Measurements from ENCODE around the gene FYCO1.

FYCO1 gene

DNA sequence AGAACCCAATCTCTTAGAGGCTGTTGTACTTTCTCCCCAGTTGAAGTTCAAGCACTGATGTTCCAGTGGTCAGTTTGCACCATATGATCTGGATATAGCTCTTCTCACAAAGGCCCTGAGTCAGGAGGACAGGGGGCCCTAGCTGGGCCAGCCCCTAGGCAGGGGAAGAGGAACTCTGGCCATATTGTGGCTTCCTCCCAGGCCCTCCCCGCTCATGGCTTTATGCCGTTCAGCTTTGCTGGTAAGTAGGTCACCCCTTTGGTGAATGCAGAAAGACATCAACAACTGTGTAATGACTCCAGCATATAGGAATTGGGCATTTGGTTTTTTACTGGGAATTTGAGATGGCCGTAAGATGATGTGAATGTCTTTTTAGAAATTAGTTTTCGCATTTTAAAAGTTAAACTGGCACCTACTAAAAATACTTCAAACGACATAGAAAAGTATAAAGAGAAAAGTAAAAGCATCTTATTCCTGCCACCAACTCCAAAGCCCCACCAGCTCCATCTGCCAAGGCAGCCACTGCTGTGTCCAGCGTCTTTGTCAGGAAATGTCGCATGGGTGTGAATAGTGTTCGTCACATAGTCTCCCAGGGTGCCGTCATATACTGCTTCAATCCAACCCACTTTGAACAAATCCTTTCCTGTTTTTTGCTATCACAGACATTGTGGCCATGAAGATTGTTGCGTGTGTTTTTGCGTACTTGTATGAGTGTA is 84.0 kb downstream of the FYCO1 start:
- no peak for DNase-seq

GRCh38 chr3:45910892-45911291 is 84.7 kb downstream of the FYCO1 start:
- peak in 1 of 2 experiments; percentile 1 for DNase-seq

DNA sequence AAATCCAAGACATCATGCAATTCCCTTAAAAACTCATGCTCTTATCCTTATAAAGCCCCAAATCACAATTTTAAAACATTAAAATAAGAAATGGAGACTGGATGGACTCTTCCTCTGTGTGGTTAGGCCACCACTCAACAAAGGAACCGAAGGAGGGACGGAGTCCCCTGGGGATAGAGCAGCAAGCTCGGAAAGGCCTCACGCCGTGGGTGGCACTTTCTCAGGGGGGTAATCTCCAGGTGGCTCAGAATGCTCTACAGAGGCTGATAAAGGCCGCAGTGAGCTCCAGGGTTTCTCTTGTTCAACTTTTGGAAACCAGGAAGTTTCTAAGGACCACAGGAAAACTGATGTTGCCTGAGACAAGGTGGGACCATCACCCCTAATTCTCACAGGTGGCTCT is 86.1 kb downstream of the FYCO1 start:
- no peak for DNase-seq

GRCh38 chr3:45908761-45909160 is 86.9 kb downstream of the FYCO1 start:
- DNase-seq = no peak

DNA sequence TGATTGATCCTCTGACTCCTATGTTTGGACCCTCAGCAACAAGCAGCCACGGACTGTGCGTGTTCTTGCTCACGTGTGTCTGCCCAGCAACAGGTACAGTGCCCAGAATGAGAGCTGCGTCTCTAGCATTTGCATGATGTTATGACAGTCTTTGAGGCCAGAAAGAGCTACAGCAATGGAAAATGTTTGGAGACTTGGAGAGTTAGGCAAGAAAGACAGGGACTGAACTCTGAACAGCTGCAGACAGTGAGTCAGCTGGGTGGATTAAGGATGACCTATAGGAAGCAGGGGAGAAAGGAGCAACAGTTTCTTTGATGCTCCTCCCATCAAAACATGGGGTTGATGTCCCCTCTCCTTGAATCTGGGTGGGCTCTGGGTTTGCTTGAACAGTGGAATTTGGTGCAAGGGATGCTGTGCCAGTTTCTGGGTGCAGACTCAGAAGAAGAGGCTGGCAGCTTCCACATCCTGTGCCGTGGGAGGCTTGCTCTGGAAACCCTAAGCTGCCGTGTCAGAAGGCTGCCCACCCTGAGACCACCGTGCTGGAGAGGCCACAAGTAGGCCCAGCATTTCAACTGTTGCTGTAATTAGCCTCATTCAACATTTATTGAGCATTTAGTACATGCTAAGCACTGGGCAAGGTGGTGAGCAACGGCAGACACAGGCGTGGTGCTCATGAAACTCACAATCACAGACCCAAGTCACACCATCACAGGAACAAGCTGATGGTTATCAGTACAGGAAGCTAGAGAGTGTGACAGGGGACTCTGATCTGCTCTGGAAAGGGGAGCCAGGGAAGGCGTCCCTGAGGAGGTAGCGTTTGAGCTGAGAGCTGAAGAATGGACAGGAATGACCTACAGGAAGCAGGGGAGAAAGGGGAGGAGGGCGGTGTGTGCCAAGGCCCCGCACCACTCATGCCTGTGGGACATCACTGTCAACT is 87.6 kb downstream of the FYCO1 start:
- no peak for DNase-seq

DNA sequence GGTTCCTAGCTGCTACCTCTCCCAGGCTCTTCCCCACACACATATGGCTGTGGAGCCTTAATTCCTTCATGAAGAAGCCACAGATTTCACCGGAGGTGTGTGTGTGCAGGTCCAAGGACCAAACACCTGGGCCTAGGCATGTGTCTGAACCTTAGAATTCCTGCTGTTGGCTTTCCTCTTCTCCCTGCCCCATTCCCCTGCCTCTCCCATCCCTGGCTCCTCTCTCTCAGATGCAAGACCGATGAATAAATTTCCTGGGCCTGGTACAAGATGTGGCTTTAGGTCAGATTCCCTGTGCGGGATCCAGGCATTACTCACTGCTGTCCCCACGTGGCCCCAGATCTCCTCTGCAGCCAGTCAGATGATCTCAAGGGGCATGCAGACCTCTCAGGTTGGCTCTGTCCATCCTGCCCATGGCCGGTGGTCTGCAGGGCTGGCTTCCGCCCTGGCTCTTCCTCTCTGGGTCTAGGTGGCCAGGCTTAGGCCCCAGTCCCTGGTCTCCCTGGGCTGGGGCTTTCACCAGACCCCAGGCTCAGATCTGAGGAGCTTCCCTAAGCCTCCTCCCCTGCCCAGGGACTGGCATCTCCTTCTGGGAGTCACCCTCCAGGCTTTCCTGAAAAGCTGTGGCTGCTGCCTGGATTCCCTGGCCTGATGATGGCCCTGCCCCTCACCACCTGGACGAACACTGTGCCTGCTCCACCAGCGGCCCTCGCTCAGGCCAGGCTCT is 88.8 kb downstream of the FYCO1 start:
- DNase-seq = no peak

DNA sequence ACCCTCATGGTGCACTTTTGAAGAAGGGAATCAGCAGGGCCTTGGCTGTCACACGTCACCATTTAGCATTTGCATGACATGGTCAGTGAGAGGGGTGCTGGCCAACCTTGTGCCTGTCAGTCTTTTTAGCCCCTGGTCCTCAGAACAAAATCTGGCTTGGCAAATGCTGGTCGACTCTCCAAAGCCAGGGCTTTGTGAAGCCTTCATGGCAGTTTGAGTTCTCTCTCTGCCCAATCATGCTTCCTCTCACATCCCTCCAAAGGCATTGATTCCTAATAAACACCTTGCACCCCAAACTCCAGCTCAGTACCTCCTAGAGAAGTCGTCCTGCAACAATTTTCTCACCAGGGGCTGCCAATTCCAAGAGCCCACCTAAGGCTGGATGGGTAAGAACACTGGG is 89.9 kb downstream of the FYCO1 start:
- no peak for DNase-seq

DNA sequence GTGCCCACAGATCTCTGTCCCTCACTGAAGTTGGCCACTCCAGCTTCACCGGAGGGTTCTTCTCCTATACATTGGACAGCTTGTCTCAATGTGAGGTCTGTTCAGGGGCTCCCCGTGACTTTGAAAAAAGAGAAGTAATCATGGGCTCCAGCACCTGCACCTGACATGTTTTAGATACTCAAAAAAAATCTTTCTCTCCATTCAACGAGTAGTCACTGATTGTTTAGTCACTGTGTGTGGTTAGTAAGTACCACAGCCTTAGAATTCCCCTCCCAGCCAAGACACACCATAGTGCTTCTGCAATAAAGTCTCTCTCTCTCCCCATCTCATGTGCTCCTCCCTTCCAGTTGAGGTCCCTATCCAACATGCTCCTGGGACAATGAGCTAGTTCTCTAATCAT is 90.7 kb downstream of the FYCO1 start:
- DNase-seq = no peak

DNA sequence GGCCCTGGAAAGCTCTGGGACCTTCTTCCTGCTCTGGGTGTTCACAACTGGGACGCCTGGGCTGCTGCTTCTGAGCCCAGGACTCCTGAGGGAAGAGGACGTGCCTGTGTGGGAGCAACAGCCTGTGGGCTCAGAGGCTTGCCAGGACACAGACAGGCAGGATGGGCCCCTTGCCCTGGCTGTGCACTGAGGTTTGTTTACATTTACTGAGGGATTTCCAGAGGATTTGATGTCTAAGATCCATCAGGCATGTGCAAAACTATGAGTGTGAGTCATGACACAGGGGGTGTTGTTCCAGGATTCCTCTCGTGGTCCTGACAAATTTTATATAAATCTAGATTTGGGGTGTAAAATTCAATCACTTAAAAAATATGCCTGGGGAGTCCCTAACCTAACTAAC is 98.7 kb downstream of the FYCO1 start:
- no peak for DNase-seq

GRCh38 chr3:45895686-45896468 is 99.7 kb downstream of the FYCO1 start:
- no peak for DNase-seq

GRCh38 chr3:45894015-45894414 is 101.6 kb downstream of the FYCO1 start:
- DNase-seq = no peak

GRCh38 chr3:45892161-45892560 is 103.5 kb downstream of the FYCO1 start:
- DNase-seq = no peak

- no peak for DNase-seq
Measured at GRCh38 chr3:45890405-45890804, 105.2 kb downstream of the FYCO1 start.

DNA sequence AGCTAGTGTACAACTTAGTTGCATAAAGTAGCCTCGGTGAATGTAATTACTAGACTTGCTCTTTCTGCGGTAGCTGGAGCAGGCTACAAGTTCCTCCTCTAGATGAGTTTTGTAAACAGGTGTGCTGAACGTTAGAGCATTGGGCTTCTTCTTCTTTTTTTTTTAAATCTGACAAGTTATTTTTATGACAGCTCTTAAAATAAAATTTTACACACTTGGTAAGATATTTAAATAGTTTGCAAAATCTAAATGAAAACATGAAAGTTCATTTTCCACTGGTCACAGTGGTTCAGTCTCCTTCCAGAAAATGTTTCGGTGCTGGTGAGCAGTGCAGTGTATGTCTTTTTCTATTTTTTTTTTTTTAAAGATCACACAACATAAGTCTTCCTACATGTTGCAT is 106.3 kb downstream of the FYCO1 start:
- no peak for DNase-seq

GRCh38 chr3:45887759-45888511 is 107.7 kb downstream of the FYCO1 start:
- no peak for DNase-seq

GRCh38 chr3:45887285-45887684 is 108.3 kb downstream of the FYCO1 start:
- DNase-seq = no peak

- no peak for DNase-seq
Measured at GRCh38 chr3:45885979-45886705, 109.5 kb downstream of the FYCO1 start, which contains the start of gene CCR9. CCR9 (plus strand) TSS chr3:45886543; CDS start chr3:45894934, 8,391 bp downstream.

DNA sequence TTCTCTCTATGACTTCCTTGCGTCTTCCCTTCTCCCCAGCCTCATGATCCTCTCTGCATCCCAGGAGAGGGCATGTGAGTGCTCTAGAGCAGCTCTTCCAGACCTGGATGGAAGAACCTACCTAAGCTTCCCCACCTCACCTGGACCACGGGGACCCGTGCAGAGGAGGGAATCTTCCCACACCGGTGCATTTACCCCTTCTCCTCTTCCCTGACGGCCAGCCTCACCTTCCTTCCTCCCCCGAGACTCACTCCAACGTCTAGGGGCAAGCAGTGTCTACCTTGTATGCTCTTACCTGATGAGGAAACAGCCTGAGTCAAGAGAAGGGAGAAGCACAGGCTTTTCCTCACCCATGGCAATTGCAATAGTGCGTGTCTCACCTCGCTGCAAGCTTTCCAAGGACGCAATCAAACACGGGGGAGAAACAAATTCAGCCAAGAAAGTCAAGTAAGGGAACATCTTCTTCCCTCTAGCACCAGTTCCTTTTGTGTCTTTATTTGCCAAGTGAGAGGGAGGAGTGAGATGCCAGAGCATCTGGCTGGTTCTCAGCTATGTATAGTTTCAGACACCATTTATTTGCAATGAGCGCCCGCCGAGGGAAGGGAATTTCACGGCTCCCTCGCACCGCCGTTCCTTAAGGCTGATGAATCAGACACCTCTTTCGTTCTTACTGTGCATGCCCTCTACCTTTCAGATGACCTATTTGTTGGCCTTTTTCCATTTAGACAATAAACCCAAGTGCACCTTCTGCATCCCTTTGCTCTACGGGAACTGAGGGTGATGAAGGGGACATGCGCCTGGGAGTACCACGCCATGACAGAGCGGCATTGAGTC is 111.0 kb downstream of the FYCO1 start:
- no peak for DNase-seq

DNA sequence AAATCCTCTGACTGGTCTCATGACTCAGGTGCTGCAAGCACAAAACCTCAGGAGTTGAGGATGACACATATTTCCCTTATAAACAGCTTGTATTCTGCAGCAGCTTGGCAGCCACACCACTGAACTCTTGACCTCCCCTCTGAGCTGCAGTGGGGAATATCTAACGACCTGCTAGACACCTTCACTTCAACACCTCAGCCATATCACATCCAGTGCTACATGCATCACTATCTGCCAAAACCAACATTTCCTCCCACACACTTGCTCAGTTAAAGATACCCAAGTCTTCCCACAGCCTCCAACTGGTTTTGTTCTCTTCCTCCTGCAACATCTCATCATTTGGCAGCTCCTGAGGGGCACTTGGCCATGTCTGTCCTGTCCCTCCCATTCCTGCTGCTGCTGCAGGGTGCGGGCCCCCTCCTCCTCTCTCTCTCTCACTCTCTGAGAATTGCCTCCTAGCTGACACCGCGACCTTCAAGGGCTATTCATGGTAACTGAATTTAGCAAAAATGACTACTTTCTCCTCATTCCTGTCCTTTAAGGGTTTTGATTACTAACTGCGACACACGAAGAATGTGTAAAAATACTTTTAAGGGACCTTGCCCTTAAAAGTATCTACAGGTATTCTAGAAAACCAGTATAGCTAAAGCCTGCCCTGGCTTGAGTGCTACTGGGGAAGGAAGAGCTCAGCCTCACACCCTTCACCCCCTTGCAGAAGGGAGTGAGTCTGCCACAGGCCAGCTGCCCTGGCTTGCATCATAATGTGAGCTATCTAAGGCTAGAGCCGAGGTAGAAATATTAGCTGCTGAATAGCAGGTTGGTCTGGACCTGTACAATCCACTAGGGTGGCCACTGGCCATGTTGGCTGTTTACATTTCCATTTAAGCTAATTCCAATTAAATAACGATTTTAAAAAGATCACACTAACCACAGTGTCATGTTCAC is 114.3 kb downstream of the FYCO1 start:
- no peak for DNase-seq

Data from NCI-H446 (cell line).